ENCODE data around the gene ATP6V0A4.

GRCh38 chr7:138727336-138728099 is 70.5 kb downstream of the ATP6V0A4 start:
- no peak for TF ChIP-seq POLR2A (IDR thresholded peaks at IDR 0.05; ENCODE audit: low read depth, low read length)
- TF ChIP-seq PAX5 (IDR thresholded peaks at IDR 0.05; ENCODE audit: insufficient read depth, low read length, severe bottlenecking), result no peak
